HG03280 (cell line): ENCODE data around the gene SEMA4D.

Experiments
- ATAC-seq: cut with Tn5 transposase; IDR thresholded peaks from one replicate; pipeline ENCODE4 v1.9.1; 2021; ENCODE audit warnings: mild to moderate bottlenecking, moderate library complexity; ENCODE audit not compliant: unreplicated experiment

The SEMA4D gene

DNA sequence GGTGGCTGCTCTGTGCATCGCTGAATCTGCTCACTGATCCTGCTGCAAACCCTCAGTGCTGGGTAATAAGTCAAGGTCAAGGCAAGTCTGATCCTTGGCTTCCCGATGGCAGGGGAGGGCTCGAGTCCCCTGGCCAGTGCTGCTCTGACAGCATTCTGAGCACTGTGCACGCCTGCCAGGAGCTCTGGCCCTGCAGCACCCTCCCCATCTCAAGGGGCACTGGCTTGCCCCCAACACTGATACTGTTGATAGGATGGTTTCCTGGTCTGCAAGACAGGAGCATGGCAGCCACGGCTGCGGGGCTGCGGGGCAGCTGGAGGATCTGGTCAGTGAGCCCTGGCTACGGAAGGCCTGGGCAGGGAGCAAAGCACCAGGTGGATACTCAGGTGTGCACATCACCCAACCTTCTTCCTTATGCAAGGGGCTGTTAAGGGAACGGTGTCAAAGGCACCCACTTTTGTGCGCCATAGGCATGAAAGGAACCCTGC lies 107.8 kb downstream of the SEMA4D start:
- no peak for ATAC-seq

- ATAC-seq = no peak
Observed at GRCh38 chr9:89388868-89389177, 109.1 kb downstream of the SEMA4D start.

- ATAC-seq = no peak
Observed at GRCh38 chr9:89388084-89388867, 109.6 kb downstream of the SEMA4D start.

DNA sequence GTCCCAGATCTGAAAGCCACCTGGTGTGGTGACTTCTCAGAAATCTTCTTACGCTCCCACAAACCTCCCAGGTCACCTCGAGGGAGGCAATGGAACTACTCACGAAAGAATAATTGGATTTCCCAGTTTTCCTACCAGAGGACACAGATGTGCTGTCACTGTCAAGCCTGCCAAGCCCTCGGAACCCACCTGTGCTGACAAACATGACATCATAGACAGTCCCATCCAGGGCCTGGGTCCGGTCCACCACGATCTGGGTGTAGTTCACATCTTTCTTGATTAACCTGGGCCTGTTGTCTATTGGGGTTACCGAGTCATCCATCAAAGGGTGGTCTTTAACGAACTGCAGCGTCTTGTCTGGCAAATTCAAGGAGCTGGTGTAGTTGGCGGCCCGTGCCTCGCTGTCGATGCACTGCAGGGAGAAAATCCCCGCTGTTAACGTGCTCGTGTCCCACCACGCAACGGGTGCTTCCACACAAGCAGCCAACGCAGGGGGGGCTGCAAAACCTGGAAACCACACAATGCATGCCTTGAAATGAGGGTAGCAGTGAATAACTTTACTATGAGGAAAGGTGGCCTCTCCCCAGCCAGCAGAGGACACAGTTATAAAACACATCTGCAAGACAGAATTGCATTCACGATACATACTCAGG lies 110.6 kb downstream of the SEMA4D start:
- ATAC-seq = no peak

GRCh38 chr9:89386797-89387196 lies 111.1 kb downstream of the SEMA4D start:
- ATAC-seq = no peak

- ATAC-seq = no peak
Observed at GRCh38 chr9:89386206-89386605, 111.7 kb downstream of the SEMA4D start.

GRCh38 chr9:89384783-89385182 lies 113.1 kb downstream of the SEMA4D start:
- no peak for ATAC-seq

DNA sequence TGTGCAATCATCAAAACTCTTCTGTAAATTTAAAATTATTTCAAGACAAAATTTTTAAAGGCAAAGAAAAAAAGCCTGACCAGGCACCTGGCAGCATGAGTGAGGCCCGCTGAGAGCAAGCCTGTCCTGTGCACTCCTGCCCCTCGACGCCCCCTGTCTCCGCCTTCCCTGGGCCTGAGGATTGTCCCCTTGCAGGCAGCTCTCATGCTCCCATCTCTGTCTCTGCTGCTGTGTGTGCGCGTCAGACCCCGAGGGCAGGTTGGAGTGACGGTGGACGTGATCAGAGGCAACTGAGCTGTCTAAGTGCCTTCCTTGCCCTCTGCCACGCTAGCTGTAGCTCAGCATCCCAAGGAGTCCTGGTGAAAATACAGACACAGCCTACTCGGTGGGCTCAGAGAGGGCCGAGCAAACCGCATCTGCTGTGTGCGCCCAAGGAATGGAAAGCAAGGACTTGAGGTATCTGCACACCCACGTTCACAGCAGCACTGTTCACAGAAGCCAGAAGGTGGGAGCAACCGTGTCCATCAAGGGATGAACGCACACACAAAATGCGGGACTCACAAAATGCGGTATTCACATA lies 114.1 kb downstream of the SEMA4D start:
- no peak for ATAC-seq

- no peak for ATAC-seq
Observed at GRCh38 chr9:89383030-89383720, 114.7 kb downstream of the SEMA4D start.

GRCh38 chr9:89382026-89382986 lies 115.6 kb downstream of the SEMA4D start:
- ATAC-seq = no peak

DNA sequence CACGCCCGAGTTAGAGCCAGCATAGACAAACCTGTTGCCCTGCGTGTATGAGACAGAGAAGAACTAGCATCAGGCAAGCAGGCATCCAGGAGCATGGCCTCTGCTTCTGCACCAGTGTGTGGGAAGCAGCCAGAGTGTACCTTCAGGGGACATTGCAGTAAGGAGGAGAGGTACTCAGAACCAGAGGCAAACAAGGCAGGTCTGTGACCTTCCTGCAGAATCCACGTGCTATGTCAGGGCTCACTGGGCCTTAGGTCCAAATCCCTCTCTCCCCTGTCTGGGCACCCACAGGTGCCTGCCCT lies 116.7 kb downstream of the SEMA4D start:
- ATAC-seq = no peak

GRCh38 chr9:89380437-89381307 lies 117.2 kb downstream of the SEMA4D start:
- ATAC-seq = no peak

- no peak for ATAC-seq
Observed at GRCh38 chr9:89379508-89380115, 118.3 kb downstream of the SEMA4D start.

GRCh38 chr9:89379031-89379430 lies 118.9 kb downstream of the SEMA4D start:
- no peak for ATAC-seq

GRCh38 chr9:89378541-89378940 lies 119.4 kb downstream of the SEMA4D start:
- ATAC-seq = no peak

DNA sequence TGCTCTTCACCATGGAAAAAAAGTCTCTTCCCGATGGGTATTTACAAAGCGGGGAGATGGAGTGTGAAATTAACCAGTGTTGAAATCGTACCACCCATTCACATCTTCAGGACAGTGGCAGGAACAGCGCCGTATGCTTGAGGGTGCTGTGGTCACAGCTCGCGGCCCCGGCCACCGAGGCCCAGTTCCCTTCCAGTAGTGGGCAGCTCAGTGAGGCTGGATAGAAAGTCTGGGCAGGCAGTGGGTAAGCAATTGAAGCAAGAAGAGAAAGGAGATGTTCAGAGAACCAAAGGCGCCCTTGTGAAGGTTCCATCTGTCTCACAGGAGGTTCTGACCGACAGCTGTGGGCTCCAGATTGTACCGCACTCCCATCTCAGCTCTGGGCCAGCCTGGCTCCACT lies 120.5 kb downstream of the SEMA4D start:
- ATAC-seq = no peak

DNA sequence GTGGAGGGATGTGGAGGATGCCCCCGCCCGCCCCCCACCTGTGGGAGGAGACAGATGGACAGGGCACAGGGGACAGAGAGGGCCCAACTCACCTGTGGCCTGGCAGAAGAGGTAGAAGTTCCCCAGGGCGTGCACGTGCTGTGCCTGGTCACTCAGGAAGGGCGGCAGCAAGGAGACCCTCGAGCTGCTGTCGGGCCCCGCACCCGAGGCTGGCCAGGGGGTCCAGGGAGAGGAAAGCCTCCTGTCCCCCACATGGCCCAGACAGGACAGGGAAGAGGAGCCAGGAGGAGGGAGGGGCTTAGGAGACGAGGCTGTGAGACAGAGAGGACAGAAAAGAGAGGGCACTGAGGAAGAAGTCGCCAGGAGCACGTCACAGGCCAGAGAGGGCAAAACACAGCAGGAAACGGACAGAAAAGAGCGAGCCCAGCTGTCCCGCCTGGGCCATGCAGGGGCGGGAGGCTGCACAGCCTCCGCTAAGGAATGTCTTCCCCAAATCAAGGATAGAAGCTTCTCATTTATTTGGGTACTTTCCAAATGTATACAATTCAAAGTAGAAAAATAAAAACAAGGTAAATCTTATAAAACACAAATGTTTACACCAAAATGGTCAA lies 121.1 kb downstream of the SEMA4D start:
- ATAC-seq = no peak

DNA sequence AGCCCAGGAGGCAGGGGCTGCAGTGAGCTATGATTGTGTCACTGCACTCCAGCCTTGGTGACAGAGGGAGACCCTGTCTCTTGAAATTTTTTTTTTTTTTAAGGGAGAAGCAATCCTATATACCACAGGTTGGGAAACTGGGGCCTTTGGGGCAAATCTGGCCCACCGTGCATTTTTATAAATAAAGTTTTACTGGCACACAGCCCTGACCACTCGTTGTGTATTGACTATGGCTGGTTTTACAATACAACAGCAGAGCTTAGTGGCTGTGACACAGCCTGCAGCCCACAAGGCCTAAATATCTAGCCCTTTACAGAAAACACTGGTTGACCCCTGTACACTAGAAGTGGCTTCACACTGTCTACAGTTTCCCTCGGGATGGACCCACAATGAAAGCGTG lies 121.6 kb downstream of the SEMA4D start:
- no peak for ATAC-seq
